ENCODE data around the gene MFN1. TPM values are rescaled to one million over a fixed set of nuclear protein-coding genes. Genes with fewer than 3 reads are reported as not detected.

Gene MFN1
- 10 to 100 TPM; 23.8 to 42.9 (median 36.3) TPM for total RNA-seq
- 10 to 100 TPM; 14.6 to 34.5 (median 18.9) TPM for polyA plus RNA-seq
- long read RNA-seq, donor 1, full-length matches to known transcripts = 9 of 18 reads
- long read RNA-seq, donor 1, partial matches to known transcripts = 6 of 18 reads
- long read RNA-seq, donor 1, other reads (novel, unspliced or antisense) = 3 of 18 reads
- long read RNA-seq, donor 2, full-length matches to known transcripts = 18 of 52 reads
- long read RNA-seq, donor 2, partial matches to known transcripts = 23 of 52 reads
- long read RNA-seq, donor 2, other reads (novel, unspliced or antisense) = 11 of 52 reads

- 1% methylated on average over 50 to 63 of the region's 63 CpGs for WGBS, 3 donors
Observed at GRCh38 chr3:179347345-179348194, at the start of gene MFN1. MFN1 (plus strand) TSS chr3:179347709; CDS start chr3:179348852, 1,143 bp downstream.

DNA sequence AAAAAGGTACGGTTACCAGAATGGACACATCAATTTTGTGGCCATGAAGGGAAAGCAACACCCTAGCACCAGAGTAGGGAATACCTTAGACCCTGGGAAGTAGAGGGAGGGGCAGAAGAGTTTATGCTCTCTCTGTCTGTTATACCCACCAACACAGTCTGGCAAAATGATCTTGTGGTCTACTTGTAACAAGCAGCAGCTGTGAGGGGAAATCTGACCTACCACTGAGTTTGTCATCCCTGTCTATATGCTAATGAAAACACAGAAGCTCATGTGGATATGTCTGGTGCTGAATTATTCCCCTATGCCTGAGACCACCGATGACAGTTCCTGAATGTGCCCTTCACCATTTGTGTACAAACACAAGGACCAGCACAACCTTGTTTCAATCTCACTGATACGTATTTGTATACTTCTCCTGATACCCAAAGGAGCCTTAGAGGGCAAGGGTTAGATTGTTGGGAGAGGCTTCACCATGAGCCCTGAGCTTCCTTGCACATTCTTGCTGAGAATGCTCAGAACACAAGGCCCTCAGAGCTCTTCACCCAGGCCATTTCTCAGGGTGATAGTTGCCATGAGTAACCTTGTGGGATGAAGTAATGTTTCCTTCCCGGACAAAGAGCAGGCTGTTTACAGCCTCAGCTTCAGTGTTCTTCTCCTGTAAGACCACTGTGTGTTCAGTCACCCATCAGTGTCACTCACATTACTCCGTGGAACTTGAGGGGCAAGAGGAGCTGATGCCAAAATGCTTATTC lies 49.4 kb upstream of the MFN1 start:
- DNase-seq = no peak
- H3K4me1 ChIP-seq = no peaks in the 10 kb centered on the region
- no peak for TF ChIP-seq CTCF (IDR thresholded peaks at IDR 0.05)
- H3K4me3 ChIP-seq = no peak overlapping the region
- H3K27me3 ChIP-seq (ENCODE audit: insufficient read depth in 3 of 3, low read length in 2 of 3) = peaks cover 0 to 3% (median 0%) of the 10 kb centered on the region in 3 donors
- WGBS, 3 donors = 64 to 82% (median 79%) methylated on average over 5 of the region's 5 CpGs
- ATAC-seq = no peak
- no peaks in the 10 kb centered on the region for H3K9me3 ChIP-seq
- H3K27ac ChIP-seq = no peak overlapping the region
- intact Hi-C loops (cut with DNase I) = no loop called here
- H3K36me3 ChIP-seq (ENCODE audit: insufficient read depth in 1 of 2, low read depth in 1 of 2) = no peaks in the 10 kb centered on the region

More at GRCh38 chr3:179347345-179348194, at the start of gene MFN1:
- Histone ChIP-seq H3K4me1 (peaks cover 7% of the 10 kb centered on the region), H3K27me3 (ENCODE audit: insufficient read depth in 3 of 3, low read length in 2 of 3) (no peaks in the 10 kb centered on the region), H3K9me3 (no peaks in the 10 kb centered on the region), H3K27ac (peak within 1 kb of the TSS; percentile 88), H3K4me3 (peak within 1 kb of the TSS; percentile 74), H3K36me3 (ENCODE audit: insufficient read depth in 1 of 2, low read depth in 1 of 2) (peaks cover 0 to 37% of the 10 kb centered on the region in 2 donors)
- TF ChIP-seq CTCF (IDR thresholded peaks at IDR 0.05) = no peak
- ATAC-seq (peak; percentile 99 to 100 (median 99)), DNase-seq (peak; percentile 94 to 97)
- intact Hi-C loops (cut with DNase I) = loop anchor here in 1 of 2 donors (2.0 to 10.0 kb wide), 2 partner anchors 25 to 257 kb away; partner anchors contain the start of genes MRPL47, NDUFB5 and ZNF639

DNA sequence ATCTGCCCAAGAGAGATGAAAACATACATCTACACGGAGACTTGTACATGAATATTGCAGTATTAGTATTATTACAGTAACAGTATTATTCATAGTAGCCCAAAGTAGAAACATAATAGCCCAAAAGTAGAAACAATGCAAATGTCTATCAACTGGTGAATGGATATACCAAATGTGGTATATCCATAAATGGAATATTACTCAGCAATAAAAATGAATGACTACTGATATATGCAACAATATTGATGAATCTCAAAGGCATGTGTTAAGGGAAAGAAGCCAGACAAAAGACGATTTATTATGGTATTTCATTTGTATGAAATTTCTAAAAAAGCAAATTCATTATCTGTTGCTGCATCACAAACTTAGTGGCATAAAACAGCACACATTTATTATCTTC lies 48.2 kb upstream of the MFN1 start:
- H3K36me3 ChIP-seq (ENCODE audit: insufficient read depth in 1 of 2, low read depth in 1 of 2) = no peaks in the 10 kb centered on the region
- no peak overlapping the region for H3K4me3 ChIP-seq
- ATAC-seq (no peak), DNase-seq (no peak)
- intact Hi-C loops (cut with DNase I) = no loop called here
- no peaks in the 10 kb centered on the region for H3K9me3 ChIP-seq
- WGBS, 3 donors = 86 to 91% (median 91%) methylated on average over 2 of the region's 2 CpGs
- no peaks in the 10 kb centered on the region for H3K4me1 ChIP-seq
- H3K27ac ChIP-seq = no peak overlapping the region
- H3K27me3 ChIP-seq (ENCODE audit: insufficient read depth in 3 of 3, low read length in 2 of 3) = peaks cover 0 to 3% (median 0%) of the 10 kb centered on the region in 3 donors
- no peak for TF ChIP-seq CTCF (IDR thresholded peaks at IDR 0.05)

DNA sequence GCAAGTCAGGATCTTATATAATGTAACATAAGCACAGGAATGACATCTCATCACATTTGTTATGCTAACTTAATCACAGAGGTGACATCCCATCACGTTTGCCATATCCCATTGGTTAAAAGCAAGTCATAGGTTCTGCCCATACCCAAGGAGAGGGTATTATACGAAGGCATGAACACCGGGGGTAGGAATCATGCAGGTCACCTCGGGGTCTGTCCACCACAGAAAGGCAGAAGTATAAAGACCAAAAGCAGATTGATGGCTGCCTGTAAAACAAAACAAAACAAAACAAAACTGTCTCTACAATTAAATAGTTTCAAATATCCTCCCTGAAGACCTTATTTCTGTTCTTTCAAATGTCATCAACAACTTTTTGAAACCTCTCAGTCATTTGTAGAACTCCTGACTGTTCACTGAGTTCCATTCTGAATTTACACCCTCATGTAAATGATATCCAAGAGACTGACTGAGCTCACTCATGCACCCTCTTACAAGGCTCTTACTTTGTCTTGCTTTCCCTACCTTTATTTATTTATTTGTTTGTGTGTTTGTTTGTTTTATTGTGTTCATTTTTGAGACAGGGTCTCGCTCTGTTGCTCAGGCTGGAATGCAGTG lies 47.4 kb upstream of the MFN1 start:
- intact Hi-C loops (cut with DNase I) = no loop called here
- 83 to 85% (median 85%) methylated on average over 5 of the region's 5 CpGs for WGBS, 3 donors
- H3K4me1 ChIP-seq = no peaks in the 10 kb centered on the region
- H3K4me3 ChIP-seq = no peak overlapping the region
- DNase-seq (no peak), ATAC-seq (no peak)
- TF ChIP-seq CTCF (IDR thresholded peaks at IDR 0.05) = no peak
- H3K36me3 ChIP-seq (ENCODE audit: insufficient read depth in 1 of 2, low read depth in 1 of 2) = no peaks in the 10 kb centered on the region
- peaks cover 0 to 3% (median 0%) of the 10 kb centered on the region in 3 donors for H3K27me3 ChIP-seq (ENCODE audit: insufficient read depth in 3 of 3, low read length in 2 of 3)
- no peak overlapping the region for H3K27ac ChIP-seq
- H3K9me3 ChIP-seq = no peaks in the 10 kb centered on the region
